Left renal pelvis (tissue), 4 donors: Measurements from ENCODE around the gene MAFF. TPM values are rescaled to one million over a fixed set of nuclear protein-coding genes. Genes with fewer than 3 reads are reported as not detected.
"Not testable (repeated sequence)": the region's sequence is repeated elsewhere in the genome, so short reads cannot be mapped to it uniquely, and the experiment has no call there.

Experiments
- DNase-seq, 4 donors: peaks; one replicate each; pipeline ENCODE4 v3.0.0-alpha.2; 2013; ENCODE audit warnings: low read depth in 4 of 4, low spot score in 3 of 4
- polyA plus RNA-seq, 4 donors: library from polyadenylated mRNA; unstranded; fragments of 120-200 nt; gene quantifications; one replicate each; pipeline ENCODE4 v1.2.1, GENCODE V29; 2013; ENCODE audit not compliant: insufficient read length in 4 of 4

The MAFF gene
- polyA plus RNA-seq, 4 donors: 2.5 to 8.1 (median 3.8) TPM

GRCh38 chr22:38221908-38222796 is 20.4 kb downstream of the MAFF start:
- no peak for DNase-seq

DNA sequence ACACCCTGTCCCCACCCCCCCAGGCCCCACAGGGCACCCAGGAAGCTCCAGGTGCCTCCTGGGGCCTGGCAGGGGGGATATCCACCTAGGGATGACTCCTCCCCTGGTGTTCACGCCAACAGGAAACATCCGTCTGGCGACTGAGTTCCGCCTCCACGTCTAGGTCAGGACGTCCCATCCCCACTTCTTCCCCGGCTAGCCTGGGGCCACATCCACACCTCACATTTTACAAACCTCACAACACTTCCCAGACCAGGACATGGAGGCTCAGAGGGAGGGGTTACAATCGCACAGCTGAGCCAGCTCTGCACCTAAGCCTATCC is 21.0 kb downstream of the MAFF start:
- DNase-seq: no peak

- DNase-seq: no peak
These were observed 21.6 kb downstream of the MAFF start for GRCh38 chr22:38223289-38223960.

GRCh38 chr22:38226853-38227649 is 25.3 kb downstream of the MAFF start:
- no peak for DNase-seq

DNA sequence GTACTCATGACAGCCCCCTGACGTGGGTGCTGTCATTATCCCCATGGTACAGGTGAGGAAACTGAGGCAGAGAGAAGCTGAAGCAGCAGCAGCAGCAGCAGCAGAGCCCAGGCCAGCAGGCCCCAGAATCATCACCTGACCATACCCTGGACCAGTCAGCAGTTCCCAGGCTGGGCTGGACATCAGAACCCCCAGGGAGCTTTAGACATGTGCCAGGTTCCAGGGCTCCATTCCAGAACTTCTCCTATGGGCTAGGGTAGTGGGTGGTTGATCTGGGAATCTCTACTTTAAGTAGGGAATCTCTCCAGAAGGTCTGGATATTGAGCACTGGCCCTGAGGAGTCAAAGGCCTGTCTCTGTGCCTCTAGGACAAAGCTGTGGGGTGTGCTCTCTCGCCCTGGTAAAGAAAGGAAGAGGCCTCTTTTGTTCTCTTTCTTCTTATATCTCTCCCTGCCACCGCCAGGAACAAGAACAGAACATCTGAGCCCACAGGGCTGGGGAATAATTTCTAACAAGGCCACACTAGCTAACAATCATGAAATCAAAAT is 26.6 kb downstream of the MAFF start:
- DNase-seq: no peak

GRCh38 chr22:38228873-38229740 is 27.3 kb downstream of the MAFF start:
- DNase-seq: no peak

GRCh38 chr22:38230108-38230825 is 28.5 kb downstream of the MAFF start:
- no peak for DNase-seq

GRCh38 chr22:38230916-38231315 is 29.1 kb downstream of the MAFF start:
- no peak for DNase-seq

DNA sequence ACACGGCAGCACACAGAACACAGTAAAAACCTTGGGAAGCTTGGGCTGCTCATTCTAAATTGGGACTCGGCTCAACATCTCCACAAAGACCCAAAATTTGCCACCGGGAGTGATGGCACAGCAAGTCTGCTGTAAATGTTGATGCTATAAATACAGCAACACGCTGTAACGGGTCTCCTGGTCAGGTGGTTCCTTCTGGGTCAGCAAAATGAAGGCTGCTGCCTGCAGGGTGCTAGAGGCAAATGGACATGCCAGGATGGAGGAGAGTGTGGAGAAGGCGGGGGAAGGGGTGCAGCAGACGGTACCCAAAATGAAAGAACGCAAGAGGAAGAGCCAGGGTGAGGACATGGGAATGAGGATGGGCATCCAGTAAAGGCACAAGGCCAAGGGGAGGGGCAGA is 30.4 kb downstream of the MAFF start:
- DNase-seq: no peak

DNA sequence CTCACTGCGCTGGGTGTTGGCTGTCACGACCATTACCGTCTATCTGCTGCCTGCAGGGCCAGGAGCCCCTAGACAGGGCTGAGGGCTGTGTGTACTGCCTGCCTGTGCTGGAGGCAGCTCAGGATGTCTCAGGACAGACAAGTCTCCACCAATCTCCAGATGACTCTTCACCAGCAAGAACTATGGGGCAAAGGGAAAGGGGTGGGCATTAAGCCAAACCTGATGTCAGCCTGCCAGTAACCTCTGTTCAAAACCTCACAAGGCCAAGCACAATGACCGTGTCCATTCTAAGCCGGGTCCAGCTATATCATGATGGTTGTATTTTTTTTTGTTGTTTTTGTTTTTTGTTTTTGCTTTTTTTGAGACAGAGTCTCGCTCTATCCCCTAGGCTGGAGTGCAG is 31.6 kb downstream of the MAFF start:
- DNase-seq: no peak

DNA sequence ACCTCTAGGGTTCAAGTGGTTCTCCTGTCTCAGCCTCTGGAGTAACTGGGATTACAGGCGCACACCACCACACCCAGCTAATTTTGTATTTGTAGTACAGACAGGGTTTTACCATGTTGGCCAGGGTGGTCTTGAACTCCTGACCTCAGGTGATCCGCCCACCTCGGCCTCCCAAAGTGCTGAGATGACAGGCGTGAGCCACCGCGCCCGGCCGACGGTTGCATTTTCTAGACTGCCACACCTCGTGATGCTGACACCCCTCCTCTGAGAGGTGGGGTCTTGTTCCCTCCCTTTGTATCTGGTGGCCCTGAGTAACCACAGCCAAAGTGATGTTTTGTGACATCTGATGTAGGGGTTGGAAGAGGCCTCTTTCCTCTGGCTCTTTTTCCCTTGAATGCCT is 32.1 kb downstream of the MAFF start:
- DNase-seq: not testable (repeated sequence)

DNA sequence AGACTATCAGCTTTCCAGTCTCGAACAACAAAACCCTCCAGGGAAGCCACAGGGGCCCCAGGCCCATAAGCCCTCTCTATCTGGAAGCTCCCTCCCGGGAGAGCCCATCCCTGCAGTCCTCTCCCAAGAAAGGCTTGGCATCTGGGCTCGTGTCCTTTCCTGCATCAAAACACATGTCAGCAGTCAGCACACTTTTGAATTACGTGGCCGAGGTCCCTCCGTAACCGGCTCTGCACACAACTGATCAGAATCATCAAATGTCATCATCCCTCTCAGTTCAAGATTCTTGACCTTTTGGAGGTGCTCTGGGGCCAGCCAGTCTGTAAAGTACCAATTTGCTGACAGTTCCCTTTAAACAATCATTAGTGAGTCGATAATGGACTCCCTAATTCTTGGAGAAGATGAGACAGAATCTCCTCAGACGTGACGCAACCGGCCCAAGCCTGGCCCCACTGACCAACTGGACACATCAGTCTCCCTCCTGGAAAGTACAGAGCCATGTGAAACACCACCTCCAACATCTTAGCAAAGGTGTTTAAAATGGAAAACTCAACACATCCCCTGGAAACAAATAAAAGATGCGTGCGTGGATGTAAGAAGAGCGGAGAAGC is 33.6 kb downstream of the MAFF start:
- no peak for DNase-seq

DNA sequence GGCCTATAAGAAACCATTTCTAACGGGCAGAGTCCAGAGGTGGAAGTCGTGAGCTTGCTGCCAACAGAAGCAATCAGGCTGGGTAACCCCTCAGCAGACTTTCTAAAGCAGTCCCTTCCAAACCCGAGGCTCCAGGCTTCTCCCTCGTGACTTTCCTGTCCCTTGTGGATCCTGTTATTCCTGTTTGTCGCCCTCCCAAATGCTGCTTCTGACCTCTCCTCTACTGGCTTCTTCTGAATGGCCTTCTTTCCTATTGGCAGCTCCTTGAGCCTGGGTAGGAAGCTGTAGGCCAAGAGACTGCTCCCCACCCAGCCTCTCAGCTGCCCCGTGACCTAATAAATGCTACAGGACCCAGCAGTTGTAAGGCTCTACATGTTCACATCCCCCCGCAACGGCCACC is 35.0 kb downstream of the MAFF start:
- no peak for DNase-seq

- no peak for DNase-seq
These were observed 36.8 kb downstream of the MAFF start for GRCh38 chr22:38238519-38239071.

- DNase-seq: no peak
These were observed 37.4 kb downstream of the MAFF start for GRCh38 chr22:38239101-38239761.

GRCh38 chr22:38240734-38241252 is 39.0 kb downstream of the MAFF start:
- DNase-seq: no peak

DNA sequence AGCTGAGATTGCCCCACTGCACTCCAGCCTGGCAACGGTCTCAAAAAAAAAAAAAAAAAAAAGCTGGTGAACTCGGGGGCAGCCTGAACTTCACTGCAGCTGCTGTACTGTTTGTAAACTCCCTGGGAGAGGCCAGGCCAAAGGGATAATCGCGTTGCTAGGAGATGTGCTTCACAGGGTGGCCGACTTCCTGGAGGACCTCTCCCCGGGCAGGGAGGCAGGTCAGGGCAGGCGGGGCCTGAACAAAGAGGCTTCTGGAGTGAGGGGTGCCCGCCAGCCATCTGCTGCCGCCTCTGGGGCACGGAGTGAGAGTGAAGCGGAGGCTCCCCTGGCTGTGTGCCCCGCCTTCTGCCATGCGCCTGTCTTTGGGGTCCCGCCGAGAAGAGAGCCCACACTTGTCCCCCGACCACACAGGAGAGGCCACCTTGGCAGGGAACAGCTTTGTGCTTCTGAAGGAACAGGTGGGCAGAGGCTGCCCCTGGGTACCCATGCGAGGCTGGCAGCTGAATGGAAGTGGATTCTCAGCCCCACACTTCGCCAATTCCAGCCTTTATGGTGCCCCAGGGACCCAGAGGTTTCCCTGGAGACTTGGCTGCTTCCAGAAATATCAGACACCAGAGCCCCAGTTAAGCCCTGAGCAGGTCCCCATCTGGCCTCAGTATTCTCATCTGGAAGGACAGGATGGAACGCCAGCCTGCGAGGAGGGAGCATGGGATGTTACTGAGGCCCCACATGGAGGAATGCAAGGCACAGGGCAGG is 41.4 kb downstream of the MAFF start:
- no peak for DNase-seq
